HG02763 (cell line): ENCODE measurements around the gene RAB27A.
"Not testable (repeated sequence)": the region's sequence is repeated elsewhere in the genome, so short reads cannot be mapped to it uniquely, and the experiment has no call there.

ENCODE experiments used
- ATAC-seq: cut with Tn5 transposase; IDR thresholded peaks from one replicate; pipeline ENCODE4 v1.9.1; 2021; ENCODE audit warnings: mild to moderate bottlenecking, moderate library complexity; ENCODE audit not compliant: unreplicated experiment

RAB27A gene

GRCh38 chr15:55282284-55282833 lies 7.3 kb downstream of the RAB27A start:
- no peak for ATAC-seq

GRCh38 chr15:55281517-55282228 lies 7.9 kb downstream of the RAB27A start:
- no peak for ATAC-seq

GRCh38 chr15:55280589-55280988 lies 9.0 kb downstream of the RAB27A start:
- ATAC-seq = not testable (repeated sequence)

DNA sequence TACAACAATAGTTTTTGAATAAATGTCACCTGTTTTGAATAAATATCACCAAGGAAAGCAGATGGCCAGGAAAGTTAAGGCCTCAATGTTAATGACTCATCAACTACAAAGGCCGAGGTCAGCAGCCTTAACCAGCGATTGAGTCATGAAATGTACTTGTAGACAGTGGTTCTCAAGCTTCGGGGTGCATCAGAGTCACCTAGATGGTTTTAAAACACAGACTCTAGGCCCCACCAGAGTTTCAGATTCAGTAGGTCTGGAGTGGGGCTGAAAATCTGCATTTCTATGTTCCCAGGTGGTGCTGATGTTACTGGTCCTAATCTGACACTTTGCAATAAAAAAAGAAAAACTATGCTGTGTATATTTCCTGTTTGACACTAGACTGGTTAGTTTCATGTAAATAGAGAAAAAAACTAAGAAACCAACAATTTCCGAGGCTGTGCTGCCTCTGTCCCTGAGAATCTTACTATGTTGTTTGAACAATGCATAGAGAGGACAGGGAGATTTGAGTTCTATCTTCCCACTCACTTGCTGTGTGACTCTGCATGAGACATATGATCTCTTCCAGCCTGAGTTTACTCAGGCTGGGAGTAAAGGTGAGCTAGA lies 9.8 kb downstream of the RAB27A start:
- ATAC-seq = peak; percentile 87

- ATAC-seq = no peak
Observed at GRCh38 chr15:55279100-55279745, 10.4 kb downstream of the RAB27A start.

- no peak for ATAC-seq
Observed at GRCh38 chr15:55277715-55278114, 11.9 kb downstream of the RAB27A start.

- peak; percentile 45 for ATAC-seq
Observed at GRCh38 chr15:55277116-55277564, 12.5 kb downstream of the RAB27A start.

- no peak for ATAC-seq
Observed at GRCh38 chr15:55276324-55276723, 13.3 kb downstream of the RAB27A start.

DNA sequence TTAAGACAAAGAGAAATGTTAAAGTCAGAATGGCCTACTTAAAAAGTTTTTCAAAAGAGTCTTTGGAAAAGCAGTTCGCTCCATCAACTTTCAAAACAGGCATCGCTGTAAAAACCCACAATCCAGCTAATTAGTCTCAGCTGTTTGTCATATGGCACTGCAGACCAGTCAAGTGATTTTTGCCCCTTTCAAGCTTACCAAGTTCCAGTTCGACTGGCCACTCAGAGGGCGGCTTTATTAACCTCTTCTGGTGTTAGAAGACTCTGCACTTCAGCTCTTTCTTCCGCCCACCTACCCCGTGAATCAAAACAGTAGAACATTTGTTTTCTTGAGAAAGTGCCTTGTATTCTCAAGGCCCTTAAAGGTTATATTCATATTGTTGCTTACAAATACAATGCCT lies 19.3 kb downstream of the RAB27A start:
- no peak for ATAC-seq

- ATAC-seq = no peak
Observed at GRCh38 chr15:55268176-55268695, 21.4 kb downstream of the RAB27A start.

- ATAC-seq = peak; percentile 86
Observed at GRCh38 chr15:55267401-55268175, 22.0 kb downstream of the RAB27A start.

- ATAC-seq = no peak
Observed at GRCh38 chr15:55266547-55266946, 23.1 kb downstream of the RAB27A start.

- ATAC-seq = no peak
Observed at GRCh38 chr15:55260562-55261131, 29.0 kb downstream of the RAB27A start.

- no peak for ATAC-seq
Observed at GRCh38 chr15:55257938-55258337, 31.7 kb downstream of the RAB27A start.

DNA sequence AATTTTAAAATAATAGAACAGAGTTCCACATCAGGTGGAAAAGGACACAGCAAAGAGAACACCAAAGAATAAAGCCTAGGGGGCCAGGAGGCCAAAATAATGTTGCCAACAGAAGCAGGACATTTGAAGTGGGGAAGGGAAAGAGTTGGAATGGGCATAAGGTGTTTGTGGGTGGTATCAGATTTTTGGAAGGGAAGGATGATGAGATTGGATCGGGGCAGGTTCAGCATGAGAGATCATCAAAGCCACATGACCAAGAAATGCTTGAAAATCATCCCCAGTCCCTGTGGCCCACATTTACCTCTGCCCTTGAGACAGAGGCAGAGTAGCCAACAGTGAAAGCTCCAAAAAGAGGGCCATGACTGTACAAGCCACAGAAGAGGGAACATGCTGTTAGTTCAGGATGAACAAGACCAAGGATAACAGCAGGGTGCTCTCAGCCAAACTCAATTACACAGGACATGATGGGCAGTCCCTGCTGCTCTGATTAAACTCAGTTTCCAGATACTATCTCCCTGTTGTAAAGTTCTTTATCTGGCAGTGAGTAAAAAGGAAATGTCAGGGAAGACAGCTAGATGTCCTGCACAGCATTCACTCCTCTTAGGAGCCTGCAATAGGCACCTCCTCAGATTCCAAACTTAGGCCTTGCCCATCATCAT lies 32.5 kb downstream of the RAB27A start:
- ATAC-seq = no peak

- no peak for ATAC-seq
Observed at GRCh38 chr15:55256281-55257011, 33.2 kb downstream of the RAB27A start.

DNA sequence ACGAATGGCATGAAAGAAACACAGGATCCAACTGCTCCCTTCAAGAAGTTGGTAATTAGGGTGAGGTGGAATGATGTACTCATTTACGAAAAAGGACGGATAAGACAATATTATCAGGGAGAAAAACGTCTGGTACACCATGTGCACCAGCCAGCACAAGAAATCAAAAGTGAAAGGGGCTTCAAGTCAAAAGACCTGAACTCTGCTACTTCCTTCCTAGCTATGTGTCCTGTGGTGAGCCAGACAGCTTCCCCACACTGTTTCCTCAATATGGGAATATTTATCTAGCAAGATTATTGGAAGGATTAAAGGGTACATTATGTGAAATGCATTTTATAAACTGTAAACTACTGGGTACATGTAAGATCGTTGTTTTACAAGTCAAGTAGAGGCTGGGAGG lies 33.9 kb downstream of the RAB27A start:
- peak; percentile 50 for ATAC-seq

DNA sequence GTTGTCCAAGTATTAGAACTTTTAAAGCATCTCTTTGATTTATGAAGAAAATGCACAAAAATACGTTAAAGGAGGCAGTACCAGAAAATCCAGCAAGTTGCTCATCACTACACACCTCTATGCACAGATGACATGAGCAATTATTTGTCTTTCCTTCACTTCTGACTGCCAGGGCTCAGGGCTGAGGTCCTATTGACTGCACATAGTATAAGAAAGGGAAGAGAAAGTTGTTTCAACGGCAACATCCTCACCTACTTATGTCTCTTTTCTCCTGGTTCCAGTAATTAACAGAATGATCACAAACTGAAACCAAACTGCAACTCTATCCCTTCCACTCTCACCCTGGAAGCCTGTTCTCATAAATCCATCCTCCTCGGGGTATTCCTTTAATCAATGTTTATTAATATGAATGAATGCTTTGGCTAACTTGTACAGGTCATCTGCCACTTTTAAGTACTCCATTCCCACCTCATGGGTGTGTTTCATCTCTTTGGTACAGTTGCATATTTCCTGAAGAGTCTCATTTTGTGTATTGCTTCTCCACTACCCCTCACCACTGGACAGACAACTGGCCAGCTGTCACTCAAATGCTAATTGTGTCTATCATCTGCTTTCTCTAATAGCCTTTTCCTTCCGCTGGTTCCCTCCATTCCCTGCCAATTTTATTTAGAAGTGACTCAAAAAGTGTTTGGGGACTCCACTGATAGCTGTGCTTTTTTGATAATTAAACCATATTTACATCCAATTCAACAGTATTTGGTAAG lies 34.5 kb downstream of the RAB27A start:
- no peak for ATAC-seq

- no peak for ATAC-seq
Observed at GRCh38 chr15:55253580-55253979, 36.0 kb downstream of the RAB27A start.
